GM23248 (cell line): ENCODE data around the gene CIB1. TPM values are rescaled to one million over a fixed set of nuclear protein-coding genes. Genes with fewer than 3 reads are reported as not detected.

Experiments
- DNase-seq: peaks from one replicate; pipeline ENCODE4 v3.0.0-alpha.2; 2015
- H2AFZ ChIP-seq: fragments of 200-600 bp; sonication (generic); 2 replicates; pipeline ENCODE4 v1.6.1; 2016; ENCODE audit warnings: antibody characterized with exemption
- H3F3A ChIP-seq: fragments of 200-600 bp; sonication (generic); 2 replicates; pipeline ENCODE4 v1.6.1; 2016; ENCODE audit warnings: mild to moderate bottlenecking, antibody characterized with exemption, mixed run types; ENCODE audit not compliant: insufficient read depth
- H3K27ac ChIP-seq: fragments of 200-600 bp; sonication (generic); 2 replicates; pipeline ENCODE4 v1.5.1; 2016; ENCODE audit warnings: mild to moderate bottlenecking
- H3K27me3 ChIP-seq: fragments of 200-600 bp; sonication (generic); replicated peaks from 2 replicates; pipeline ENCODE4 v1.6.1; 2016; ENCODE audit warnings: mild to moderate bottlenecking; ENCODE audit not compliant: insufficient read depth
- H3K36me3 ChIP-seq: fragments of 200-600 bp; sonication (generic); 2 replicates; pipeline ENCODE4 v1.6.1; 2016; ENCODE audit warnings: low read depth, mild to moderate bottlenecking
- H3K4me1 ChIP-seq: fragments of 200-600 bp; sonication (generic); 2 replicates; pipeline ENCODE4 v1.6.1; 2016; ENCODE audit warnings: mild to moderate bottlenecking; ENCODE audit not compliant: insufficient read depth
- H3K4me2 ChIP-seq: fragments of 200-600 bp; sonication (generic); one replicate; pipeline ENCODE4 v1.6.1; 2016; ENCODE audit warnings: mild to moderate bottlenecking; ENCODE audit not compliant: unreplicated experiment
- H3K4me3 ChIP-seq: fragments of 200-600 bp; sonication (generic); 2 replicates; pipeline ENCODE4 v1.5.1; 2016; ENCODE audit warnings: mild to moderate bottlenecking
- H3K79me2 ChIP-seq: fragments of 200-600 bp; sonication (generic); 2 replicates; pipeline ENCODE4 v1.6.1; 2016; ENCODE audit warnings: mild to moderate bottlenecking; ENCODE audit not compliant: insufficient read depth
- H3K9ac ChIP-seq: fragments of 200-600 bp; sonication (generic); 2 replicates; pipeline ENCODE4 v1.6.1; 2016; ENCODE audit warnings: mild to moderate bottlenecking
- H3K9me2 ChIP-seq: fragments of 200-600 bp; sonication (generic); 2 replicates; pipeline ENCODE4 v1.6.1; 2016; ENCODE audit warnings: mixed run types, mild to moderate bottlenecking, moderate library complexity; ENCODE audit not compliant: insufficient read depth
- H3K9me3 ChIP-seq: fragments of 200-600 bp; sonication (generic); one replicate; pipeline ENCODE4 v1.6.1; 2017; ENCODE audit warnings: low read depth
- H4K20me1 ChIP-seq: fragments of 200-600 bp; sonication (generic); 2 replicates; pipeline ENCODE4 v1.6.0; 2016; ENCODE audit not compliant: insufficient read depth
- EZH2 ChIP-seq: fragments of 200-600 bp; sonication (generic); IDR thresholded peaks from 2 replicates; pipeline ENCODE4 v1.6.1; 2018; ENCODE audit warnings: antibody characterized with exemption, mild to moderate bottlenecking; ENCODE audit not compliant: insufficient read depth, poor library complexity, severe bottlenecking
- EZH2phosphoT487 ChIP-seq: fragments of 200-600 bp; sonication (generic); IDR thresholded peaks from 2 replicates; pipeline ENCODE4 v1.6.1; 2018; ENCODE audit warnings: antibody characterized with exemption, moderate library complexity, mild to moderate bottlenecking, low read depth; ENCODE audit not compliant: insufficient read depth
- WGBS, 2 experiments: methylation state at CpG; one replicate each; pipeline ENCODE4 v1.1.6; 2015 to 2017; ENCODE audit warnings: low lambda C conversion rate in 2 of 2, low coverage in 1 of 2; ENCODE audit errors: missing lambda C conversion rate in 2 of 2; 5-methylcytosine and 5-hydroxymethylcytosine counted together
- in situ Hi-C: fragments of 300-500 bp; cut with MboI; formaldehyde crosslinking; loops from 2 replicates; pipeline ENCODE4 v1.15.0; 2020
- polyA plus RNA-seq: library from polyadenylated mRNA; unstranded; fragments of >200 nt; fragmentation: Nextera tagmentation; extraction: Ambion mirVana; gene quantifications from 2 replicates; pipeline ENCODE4 v1.2.1, GENCODE V29; 2016
- total RNA-seq: library from RNA; depleted of rRNA; stranded (reverse); fragments of >200 nt; shearing (Covaris generic); gene quantifications from 2 replicates; pipeline ENCODE4 v1.2.3, GENCODE V29; 2014

Gene CIB1
- total and polyA plus RNA-seq, 2 experiments from 2014 or later, result 45.8 to 123 TPM

DNA sequence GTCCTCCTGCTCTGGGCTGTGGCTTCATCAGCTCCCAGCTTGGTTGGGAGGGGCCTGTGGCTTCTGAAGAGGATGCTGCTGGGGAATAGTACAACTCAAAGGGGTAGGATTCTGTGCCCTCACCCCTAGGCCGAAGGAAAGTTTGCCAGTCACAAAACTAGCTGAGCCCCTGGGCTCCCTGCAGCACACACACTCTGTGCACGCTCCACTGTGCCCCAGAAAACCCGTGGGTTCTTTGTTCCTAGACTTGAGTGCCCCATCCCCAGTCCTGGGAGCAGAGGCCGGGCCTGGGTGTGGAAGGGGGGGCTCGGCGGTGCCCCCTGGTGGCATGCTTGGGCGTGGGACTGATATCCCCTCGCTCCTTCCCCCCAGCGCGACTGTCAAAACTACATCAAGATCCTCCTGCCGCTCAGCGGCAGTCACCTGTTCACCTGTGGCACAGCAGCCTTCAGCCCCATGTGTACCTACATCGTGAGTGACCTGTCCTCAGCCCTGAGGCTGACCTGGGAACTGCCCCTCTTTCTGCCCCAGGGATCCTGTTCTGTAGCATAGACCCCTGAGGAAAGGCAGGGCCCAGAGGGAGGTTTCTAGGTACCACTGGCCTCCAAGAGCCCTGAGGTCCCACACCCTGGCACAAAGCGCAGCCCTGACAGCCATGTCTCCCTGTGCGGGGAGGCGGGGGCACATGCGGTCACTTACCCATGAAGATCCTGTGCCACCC lies 14.2 kb downstream of the CIB1 start:
- Histone ChIP-seq H3K36me3 (no peaks in the 10 kb centered on the region), H3K27ac (no peak overlapping the region), H2AFZ (no peak overlapping the region), H3K9me2 (no peaks in the 10 kb centered on the region), H3K27me3 (no peaks in the 10 kb centered on the region), H3K4me3 (no peak overlapping the region), H3K9ac (no peak overlapping the region), H3K79me2 (no peaks in the 10 kb centered on the region), H3K9me3 (no peaks in the 10 kb centered on the region), H3K4me2 (no peak overlapping the region), H4K20me1 (no peaks in the 10 kb centered on the region), H3F3A (no peaks in the 10 kb centered on the region), H3K4me1 (no peaks in the 10 kb centered on the region)
- peak; percentile 53 for DNase-seq
- in situ Hi-C loops, result loop anchor here (5.0 kb wide), 1 partner anchor 57 kb away; no protein-coding TSS in a partner anchor
- TF ChIP-seq EZH2phosphoT487, result no peak
- no peak for TF ChIP-seq EZH2
- 54 to 56% methylated on average over 17 of the region's 17 CpGs for WGBS, 2 experiments

DNA sequence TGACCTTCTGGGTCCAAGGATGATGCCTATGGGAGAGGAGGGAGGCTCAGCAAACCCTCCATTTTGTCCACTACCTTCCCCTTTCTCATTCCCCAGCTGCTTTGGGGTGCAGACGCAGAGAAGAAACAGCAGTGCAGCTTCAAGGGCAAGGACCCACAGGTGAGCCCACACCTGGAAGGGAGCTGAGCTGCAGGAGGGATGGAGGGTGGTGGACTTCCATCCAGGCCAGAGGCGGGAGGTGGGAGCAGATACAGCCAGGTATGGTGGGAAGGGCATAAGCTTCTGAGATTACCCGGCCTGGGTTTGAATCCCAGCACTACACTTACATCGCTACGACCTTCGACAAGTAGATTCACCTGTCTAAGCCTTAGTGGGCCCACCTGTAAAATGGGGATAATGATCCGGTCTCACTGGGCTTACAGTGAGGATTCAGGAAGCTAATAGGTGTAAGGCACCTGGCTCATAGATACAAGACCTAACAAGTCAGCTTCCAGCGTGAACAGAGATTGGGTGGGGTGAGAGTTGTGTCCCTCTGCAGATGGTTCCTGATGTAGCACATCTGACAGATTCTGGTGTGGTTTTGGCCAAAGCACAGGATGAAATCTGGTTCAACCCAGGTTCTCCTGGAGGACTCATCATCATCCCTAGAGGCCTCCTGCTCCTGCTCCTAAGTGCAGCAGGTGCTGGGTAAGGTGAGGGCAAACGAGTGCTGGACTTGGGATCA lies 15.9 kb downstream of the CIB1 start:
- no peak for TF ChIP-seq EZH2
- no peak for TF ChIP-seq EZH2phosphoT487
- no peaks in the 10 kb centered on the region for H3F3A ChIP-seq
- no peaks in the 10 kb centered on the region for H3K9me3 ChIP-seq
- no peak overlapping the region for H3K4me2 ChIP-seq
- in situ Hi-C loops, result loop anchor here (5.0 kb wide), 1 partner anchor 56 kb away; no protein-coding TSS in a partner anchor
- H3K9me2 ChIP-seq, result no peaks in the 10 kb centered on the region
- H3K27ac ChIP-seq, result no peak overlapping the region
- no peaks in the 10 kb centered on the region for H3K27me3 ChIP-seq
- WGBS, 2 experiments, result 79 to 83% methylated on average over 9 of the region's 9 CpGs
- H4K20me1 ChIP-seq, result no peaks in the 10 kb centered on the region
- H3K9ac ChIP-seq, result no peak overlapping the region
- no peak overlapping the region for H2AFZ ChIP-seq
- H3K79me2 ChIP-seq, result no peaks in the 10 kb centered on the region
- H3K4me3 ChIP-seq, result no peak overlapping the region
- H3K36me3 ChIP-seq, result no peaks in the 10 kb centered on the region
- H3K4me1 ChIP-seq, result no peaks in the 10 kb centered on the region
- DNase-seq, result no peak

- no peaks in the 10 kb centered on the region for H3K9me3 ChIP-seq
- TF ChIP-seq EZH2, result no peak
- no peak for TF ChIP-seq EZH2phosphoT487
- no peaks in the 10 kb centered on the region for H3K79me2 ChIP-seq
- H3K4me2 ChIP-seq, result no peak overlapping the region
- H3K4me1 ChIP-seq, result no peaks in the 10 kb centered on the region
- H3F3A ChIP-seq, result no peaks in the 10 kb centered on the region
- no peak overlapping the region for H3K4me3 ChIP-seq
- DNase-seq, result peak; percentile 42
- WGBS, 2 experiments, result 77 to 80% methylated on average over 7 to 8 of the region's 8 CpGs
- H3K27me3 ChIP-seq, result no peaks in the 10 kb centered on the region
- no peak overlapping the region for H3K27ac ChIP-seq
- in situ Hi-C loops, result loop anchor here (5.0 kb wide), 1 partner anchor 52 kb away; no protein-coding TSS in a partner anchor
- no peaks in the 10 kb centered on the region for H4K20me1 ChIP-seq
- no peak overlapping the region for H2AFZ ChIP-seq
- H3K9me2 ChIP-seq, result no peaks in the 10 kb centered on the region
- H3K36me3 ChIP-seq, result no peaks in the 10 kb centered on the region
- H3K9ac ChIP-seq, result no peak overlapping the region
Measured at GRCh38 chr15:90214553-90215196, 19.1 kb downstream of the CIB1 start.

GRCh38 chr15:90213818-90214204 lies 19.9 kb downstream of the CIB1 start:
- Histone ChIP-seq H3F3A (no peaks in the 10 kb centered on the region), H3K79me2 (no peaks in the 10 kb centered on the region), H3K36me3 (no peaks in the 10 kb centered on the region), H2AFZ (no peak overlapping the region), H3K9ac (no peak overlapping the region), H3K4me1 (no peaks in the 10 kb centered on the region), H3K4me2 (no peak overlapping the region), H3K27me3 (no peaks in the 10 kb centered on the region), H3K4me3 (no peak overlapping the region), H3K9me3 (no peaks in the 10 kb centered on the region), H3K27ac (no peak overlapping the region), H3K9me2 (no peaks in the 10 kb centered on the region), H4K20me1 (no peaks in the 10 kb centered on the region)
- DNase-seq, result no peak
- WGBS, 2 experiments, result 92 to 93% methylated on average over 11 of the region's 11 CpGs
- in situ Hi-C loops, result no loop called here
- TF ChIP-seq EZH2 (no peak), EZH2phosphoT487 (no peak)
